ENCODE data around the gene NVL. TPM values are rescaled to one million over a fixed set of nuclear protein-coding genes. Genes with fewer than 3 reads are reported as not detected.

Gene NVL
- total and polyA plus RNA-seq, 3 donors from 2014 or later: 21.7 to 38.7 (median 31.0) TPM

DNA sequence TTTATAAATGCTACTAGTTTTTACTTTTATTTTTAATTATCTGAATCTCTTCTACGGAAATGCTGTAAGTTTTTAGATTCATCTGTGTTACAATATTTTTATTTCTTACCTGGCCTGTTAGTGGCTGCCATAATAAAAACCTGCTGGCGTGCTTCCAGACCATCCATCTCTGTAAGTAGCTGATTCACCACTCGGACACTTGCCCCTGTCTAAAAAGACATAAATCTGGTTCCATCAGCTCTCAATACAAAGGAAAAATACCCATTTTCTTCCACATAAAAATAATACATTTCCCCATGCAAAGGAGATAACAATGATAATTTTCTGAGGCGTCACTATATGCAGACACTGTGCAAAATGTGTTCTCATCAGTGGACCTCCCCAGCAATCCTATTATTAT, 62.0 kb downstream of the NVL start:
- Histone ChIP-seq H3K4me3 (no peak overlapping the region), H3K9me3 (no peaks in the 10 kb centered on the region), H3K27ac (no peak overlapping the region), H3K27me3 (no peaks in the 10 kb centered on the region), H3K4me1 (no peaks in the 10 kb centered on the region), H3K36me3 (ENCODE audit: low read depth, missing control alignments) (no peaks in the 10 kb centered on the region)
- DNase-seq: no peak
- TF ChIP-seq, protein P1, sequence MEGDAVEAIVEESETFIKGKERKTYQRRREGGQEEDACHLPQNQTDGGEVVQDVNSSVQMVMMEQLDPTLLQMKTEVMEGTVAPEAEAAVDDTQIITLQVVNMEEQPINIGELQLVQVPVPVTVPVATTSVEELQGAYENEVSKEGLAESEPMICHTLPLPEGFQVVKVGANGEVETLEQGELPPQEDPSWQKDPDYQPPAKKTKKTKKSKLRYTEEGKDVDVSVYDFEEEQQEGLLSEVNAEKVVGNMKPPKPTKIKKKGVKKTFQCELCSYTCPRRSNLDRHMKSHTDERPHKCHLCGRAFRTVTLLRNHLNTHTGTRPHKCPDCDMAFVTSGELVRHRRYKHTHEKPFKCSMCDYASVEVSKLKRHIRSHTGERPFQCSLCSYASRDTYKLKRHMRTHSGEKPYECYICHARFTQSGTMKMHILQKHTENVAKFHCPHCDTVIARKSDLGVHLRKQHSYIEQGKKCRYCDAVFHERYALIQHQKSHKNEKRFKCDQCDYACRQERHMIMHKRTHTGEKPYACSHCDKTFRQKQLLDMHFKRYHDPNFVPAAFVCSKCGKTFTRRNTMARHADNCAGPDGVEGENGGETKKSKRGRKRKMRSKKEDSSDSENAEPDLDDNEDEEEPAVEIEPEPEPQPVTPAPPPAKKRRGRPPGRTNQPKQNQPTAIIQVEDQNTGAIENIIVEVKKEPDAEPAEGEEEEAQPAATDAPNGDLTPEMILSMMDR (IDR thresholded peaks at IDR 0.05): no peak
- no peak for TF ChIP-seq POLR2A (IDR thresholded peaks at IDR 0.05)
- WGBS, 2 donors: 89 to 94% methylated on average over 4 of the region's 4 CpGs
- intact Hi-C loops (cut with DNase I; ENCODE audit: low total_unique reads): no loop called here

- H3K27me3 ChIP-seq: no peaks in the 10 kb centered on the region
- H3K9me3 ChIP-seq: no peaks in the 10 kb centered on the region
- intact Hi-C loops (cut with DNase I; ENCODE audit: low total_unique reads): no loop called here
- H3K4me1 ChIP-seq: no peaks in the 10 kb centered on the region
- TF ChIP-seq POLR2A (IDR thresholded peaks at IDR 0.05): no peak
- TF ChIP-seq, protein P1 (IDR thresholded peaks at IDR 0.05): no peak
- no peak overlapping the region for H3K27ac ChIP-seq
- WGBS, 2 donors: 90 to 92% methylated on average over 11 of the region's 11 CpGs
- DNase-seq: no peak
- H3K36me3 ChIP-seq (ENCODE audit: low read depth, missing control alignments): no peaks in the 10 kb centered on the region
- H3K4me3 ChIP-seq: no peak overlapping the region
Measured at GRCh38 chr1:224266915-224267856, 62.8 kb downstream of the NVL start.

DNA sequence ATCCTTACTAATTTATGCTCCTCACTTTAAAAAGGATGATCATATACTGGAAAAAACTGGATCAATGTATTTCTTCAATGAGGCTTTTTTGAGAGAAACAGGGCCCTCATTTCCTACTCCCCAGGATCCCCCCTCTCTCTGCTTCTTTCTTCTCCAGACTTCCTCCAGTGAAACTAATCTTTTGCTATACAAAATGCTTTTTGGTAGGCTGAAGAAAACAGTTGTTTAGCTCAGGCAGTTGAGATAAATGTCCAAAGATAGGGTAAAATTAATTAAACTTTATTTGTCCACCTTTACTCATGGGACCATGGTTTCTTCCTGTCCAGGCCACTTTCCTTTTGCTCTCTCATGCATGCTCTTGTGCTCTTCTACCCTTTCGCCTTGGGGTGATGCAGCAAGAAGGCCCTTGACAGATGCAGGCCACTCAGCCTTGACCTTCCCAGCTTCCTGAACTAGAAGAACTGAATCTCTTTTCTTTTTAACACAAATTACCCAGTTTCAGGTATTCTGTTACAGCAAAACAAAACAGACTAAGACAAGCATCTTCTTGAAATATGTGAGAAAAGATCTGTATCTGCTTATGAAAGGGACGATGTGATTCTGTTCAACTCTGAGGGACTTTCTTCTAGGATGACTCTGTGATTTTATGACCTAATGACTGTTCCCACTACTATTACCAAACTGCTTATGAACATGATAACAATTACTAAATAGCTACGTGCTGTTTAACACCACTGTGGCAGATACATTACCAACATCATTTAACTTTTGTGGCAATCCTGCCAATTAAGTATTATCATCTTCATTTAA, 63.7 kb downstream of the NVL start:
- TF ChIP-seq, protein P1 (IDR thresholded peaks at IDR 0.05): no peak
- no peak for TF ChIP-seq POLR2A (IDR thresholded peaks at IDR 0.05)
- Histone ChIP-seq H3K9me3 (no peaks in the 10 kb centered on the region), H3K27ac (no peak overlapping the region), H3K4me3 (no peak overlapping the region), H3K4me1 (no peaks in the 10 kb centered on the region), H3K36me3 (ENCODE audit: low read depth, missing control alignments) (no peaks in the 10 kb centered on the region), H3K27me3 (no peaks in the 10 kb centered on the region)
- 79 to 80% methylated on average over 3 of the region's 3 CpGs for WGBS, 2 donors
- DNase-seq: no peak
- intact Hi-C loops (cut with DNase I; ENCODE audit: low total_unique reads): no loop called here

DNA sequence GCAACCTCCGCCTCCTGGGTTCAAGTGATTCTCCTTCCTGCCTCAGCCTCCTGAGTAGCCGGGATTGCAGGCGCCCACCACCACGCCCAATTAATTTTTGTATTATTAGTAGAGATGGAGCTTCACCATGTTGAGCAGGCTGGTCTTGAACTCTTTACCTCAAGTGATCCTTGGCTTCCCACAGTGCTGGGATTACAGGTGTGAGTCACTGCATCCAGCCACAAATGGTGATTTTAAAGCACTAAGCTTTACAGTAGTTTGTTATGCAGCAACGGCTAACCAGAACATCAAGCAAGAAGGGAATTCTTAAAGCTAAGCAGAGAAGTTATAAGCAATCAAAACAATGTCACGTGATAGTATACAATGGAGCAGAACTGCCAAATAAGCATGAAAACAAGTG, 65.7 kb downstream of the NVL start:
- TF ChIP-seq, protein P1 (IDR thresholded peaks at IDR 0.05): no peak
- no peak for TF ChIP-seq POLR2A (IDR thresholded peaks at IDR 0.05)
- WGBS, 2 donors: 82 to 97% methylated on average over 5 to 6 of the region's 6 CpGs
- no peak for DNase-seq
- Histone ChIP-seq H3K36me3 (ENCODE audit: low read depth, missing control alignments) (no peaks in the 10 kb centered on the region), H3K27me3 (no peaks in the 10 kb centered on the region), H3K27ac (no peak overlapping the region), H3K4me3 (no peak overlapping the region), H3K4me1 (no peaks in the 10 kb centered on the region), H3K9me3 (no peaks in the 10 kb centered on the region)
- intact Hi-C loops (cut with DNase I; ENCODE audit: low total_unique reads): no loop called here

Measured in testis (tissue), 3 donors.